HEK293 (cell line): ENCODE results near the gene NDUFB10.

ENCODE experiments used
- CTCF ChIA-PET: fragments of 350-600 bp; formaldehyde crosslinking; extraction: SDS; loops from one replicate; lab custom pipeline; 2021; ENCODE audit warnings: antibody characterized with exemption; lab: Yijun Ruan, JAX
- POLR2A ChIA-PET: fragments of 300-600 bp; formaldehyde crosslinking; extraction: SDS; loops from one replicate; lab custom pipeline; 2020; ENCODE audit warnings: antibody characterized with exemption, inconsistent platforms; lab: Yijun Ruan, JAX
- H3K27ac ChIP-seq: fragments of 200-500 bp; sonication (Bioruptor generic); 2 replicates; pipeline ENCODE4 v1.5.1; 2014; ENCODE audit warnings: low read depth, low read length, control low read depth, inconsistent platforms; ENCODE audit errors: extremely low read depth
- H3K36me3 ChIP-seq, 2 experiments: fragments of 200-500 bp in 1 of 2; sonication (Bioruptor generic) in 1 of 2; 1 replicate in 1 of 2; 2 replicates in 1 of 2; pipeline ENCODE4 v1.5.1; 2014 to 2017; ENCODE audit warnings: inconsistent platforms in 2 of 2, low read length in 2 of 2; ENCODE audit not compliant: control insufficient read depth in 2 of 2, insufficient read depth in 1 of 2
- H3K4me1 ChIP-seq: fragments of 200-500 bp; sonication (Bioruptor generic); 2 replicates; pipeline ENCODE4 v1.5.1; 2014; ENCODE audit warnings: mild to moderate bottlenecking, low read length, inconsistent platforms; ENCODE audit not compliant: control insufficient read depth, insufficient read depth
- H3K4me3 ChIP-seq: 2 replicates; pipeline ENCODE4 v1.5.1; 2011; ENCODE audit warnings: low read depth, mild to moderate bottlenecking, control low read depth, low read length, moderate library complexity
- H3K9me3 ChIP-seq: fragments of 200-500 bp; sonication (Bioruptor generic); 2 replicates; pipeline ENCODE4 v1.5.1; 2014; ENCODE audit warnings: low read depth, low read length, inconsistent platforms; ENCODE audit not compliant: control insufficient read depth, insufficient read depth
- GLIS2 ChIP-seq: fragments of 450-650 bp; formaldehyde crosslinking; IDR thresholded peaks from 2 replicates; pipeline ENCODE4 v1.5.1; 2016; ENCODE audit warnings: missing biosample characterization, missing genetic modification characterization
- ZBTB20 ChIP-seq: fragments of 450-650 bp; formaldehyde crosslinking; IDR thresholded peaks from 2 replicates; pipeline ENCODE4 v1.5.1; 2016; ENCODE audit warnings: missing biosample characterization, missing genetic modification characterization
- ZNF121 ChIP-seq: fragments of 450-650 bp; formaldehyde crosslinking; IDR thresholded peaks from 2 replicates; pipeline ENCODE4 v1.5.1; 2016; ENCODE audit warnings: missing biosample characterization, missing genetic modification characterization
- ZNF132 ChIP-seq: fragments of 450-650 bp; formaldehyde crosslinking; IDR thresholded peaks from 2 replicates; pipeline ENCODE4 v1.5.1; 2017; ENCODE audit warnings: missing biosample characterization, missing genetic modification characterization, borderline replicate concordance
- ZNF311 ChIP-seq: fragments of 450-650 bp; formaldehyde crosslinking; IDR thresholded peaks from 2 replicates; pipeline ENCODE4 v1.5.1; 2017; ENCODE audit warnings: missing biosample characterization, missing genetic modification characterization, borderline replicate concordance
- ZNF555 ChIP-seq: fragments of 450-650 bp; formaldehyde crosslinking; conservative IDR thresholded peaks from 2 replicates; pipeline ENCODE4 v1.5.1; 2017; ENCODE audit warnings: missing biosample characterization, mild to moderate bottlenecking, missing genetic modification characterization, inconsistent platforms
- ZNF624 ChIP-seq: fragments of 450-650 bp; formaldehyde crosslinking; IDR thresholded peaks from 2 replicates; pipeline ENCODE4 v1.5.1; 2017; ENCODE audit warnings: missing biosample characterization, missing genetic modification characterization
- ZNF707 ChIP-seq: fragments of 450-650 bp; formaldehyde crosslinking; IDR thresholded peaks from 2 replicates; pipeline ENCODE4 v1.5.1; 2016; ENCODE audit warnings: missing biosample characterization, missing genetic modification characterization
- ZNF776 ChIP-seq: fragments of 450-650 bp; formaldehyde crosslinking; IDR thresholded peaks from 2 replicates; pipeline ENCODE4 v1.5.0; 2017; ENCODE audit warnings: missing biosample characterization, missing genetic modification characterization, borderline replicate concordance
- ZNF791 ChIP-seq: fragments of 450-650 bp; formaldehyde crosslinking; IDR thresholded peaks from 2 replicates; pipeline ENCODE4 v1.5.1; 2016; ENCODE audit warnings: missing biosample characterization, missing genetic modification characterization
- ZNF830 ChIP-seq: fragments of 450-650 bp; IDR thresholded peaks from 2 replicates; pipeline ENCODE4 v1.5.0; 2018; ENCODE audit warnings: missing biosample characterization, missing genetic modification characterization, low read depth, mild to moderate bottlenecking, moderate library complexity
- ZSCAN23 ChIP-seq: fragments of 450-650 bp; formaldehyde crosslinking; IDR thresholded peaks from 2 replicates; pipeline ENCODE4 v1.5.1; 2016; ENCODE audit warnings: missing biosample characterization, missing genetic modification characterization
- TF ChIP-seq, protein P1 (sequence below): fragments of 450-650 bp; formaldehyde crosslinking; IDR thresholded peaks from 2 replicates; pipeline ENCODE4 v1.5.1; 2016; ENCODE audit warnings: missing biosample characterization, missing genetic modification characterization
- TF ChIP-seq, protein P2 (sequence below): sonication (generic); formaldehyde crosslinking; IDR thresholded peaks from 2 replicates; pipeline ENCODE4 v1.8.1; 2022; ENCODE audit warnings: mild to moderate bottlenecking, moderate library complexity, missing genetic modification reagents
- TF ChIP-seq, protein P3 (sequence below): fragments of 450-650 bp; formaldehyde crosslinking; IDR thresholded peaks from 2 replicates; pipeline ENCODE4 v1.5.0; 2017; ENCODE audit warnings: missing biosample characterization, missing genetic modification characterization, borderline replicate concordance
- TF ChIP-seq, protein P4 (sequence below): fragments of 450-650 bp; IDR thresholded peaks from 2 replicates; pipeline ENCODE4 v1.5.1; 2018; ENCODE audit warnings: missing biosample characterization, missing genetic modification characterization
- TF ChIP-seq, protein P5 (sequence below): fragments of 450-650 bp; formaldehyde crosslinking; IDR thresholded peaks from 2 replicates; pipeline ENCODE4 v1.5.1; 2016; ENCODE audit warnings: missing biosample characterization, missing genetic modification characterization
- TF ChIP-seq, protein P6 (sequence below): fragments of 450-650 bp; formaldehyde crosslinking; IDR thresholded peaks from 2 replicates; pipeline ENCODE4 v1.5.1; 2016; ENCODE audit warnings: missing biosample characterization, missing genetic modification characterization
- TF ChIP-seq, protein P7 (sequence below): fragments of 450-650 bp; formaldehyde crosslinking; IDR thresholded peaks from 2 replicates; pipeline ENCODE4 v1.5.1; 2016; ENCODE audit warnings: missing biosample characterization, missing genetic modification characterization

NDUFB10 gene

DNA sequence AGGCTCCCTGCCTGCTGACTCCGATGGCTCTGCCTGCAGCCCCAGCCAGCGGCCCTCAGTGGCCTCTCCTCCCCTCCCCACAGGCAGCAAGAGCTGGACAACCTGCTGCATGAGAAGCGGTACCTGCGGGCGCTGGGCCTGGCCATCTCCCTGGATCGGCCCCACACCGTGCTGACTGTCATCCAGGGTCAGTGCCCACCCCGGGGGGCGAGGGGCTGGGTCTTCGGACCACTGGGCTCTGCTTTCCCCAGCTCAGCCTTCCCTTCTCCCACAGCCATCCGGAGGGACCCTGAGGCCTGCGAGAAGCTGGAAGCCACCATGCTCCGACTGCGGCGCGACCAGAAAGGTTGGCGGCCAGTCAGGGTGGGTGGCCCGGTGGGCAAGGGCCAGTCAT, 18.5 kb downstream of the NDUFB10 start:
- POLR2A ChIA-PET: interaction anchor here (0.6 to 10.1 kb wide), 3 partner anchors 13 to 1338 kb away, joined by 4 to 76 read pairs (median 4); partner anchors contain the start of gene RPS2
- Histone ChIP-seq H3K27ac (no peak overlapping the region), H3K4me1 (peaks cover under 1% of the 10 kb centered on the region; the same call in 1 of the 2 replicates), H3K36me3 (peaks cover 0 to 59% of the 10 kb centered on the region in 2 experiments; a peak in 1 of 3 replicates), H3K4me3 (no peak overlapping the region), H3K9me3 (no peaks in the 10 kb centered on the region)
- no peak for TF ChIP-seq ZNF624 (tag by site-specific recombination)
- TF ChIP-seq ZNF555 (tag by site-specific recombination): no peak
- no peak for TF ChIP-seq ZNF791
- TF ChIP-seq ZNF776 (tag by site-specific recombination): no peak
- no peak for TF ChIP-seq ZSCAN23
- no peak for TF ChIP-seq ZNF707 (tag by site-specific recombination)
- TF ChIP-seq, protein P1, sequence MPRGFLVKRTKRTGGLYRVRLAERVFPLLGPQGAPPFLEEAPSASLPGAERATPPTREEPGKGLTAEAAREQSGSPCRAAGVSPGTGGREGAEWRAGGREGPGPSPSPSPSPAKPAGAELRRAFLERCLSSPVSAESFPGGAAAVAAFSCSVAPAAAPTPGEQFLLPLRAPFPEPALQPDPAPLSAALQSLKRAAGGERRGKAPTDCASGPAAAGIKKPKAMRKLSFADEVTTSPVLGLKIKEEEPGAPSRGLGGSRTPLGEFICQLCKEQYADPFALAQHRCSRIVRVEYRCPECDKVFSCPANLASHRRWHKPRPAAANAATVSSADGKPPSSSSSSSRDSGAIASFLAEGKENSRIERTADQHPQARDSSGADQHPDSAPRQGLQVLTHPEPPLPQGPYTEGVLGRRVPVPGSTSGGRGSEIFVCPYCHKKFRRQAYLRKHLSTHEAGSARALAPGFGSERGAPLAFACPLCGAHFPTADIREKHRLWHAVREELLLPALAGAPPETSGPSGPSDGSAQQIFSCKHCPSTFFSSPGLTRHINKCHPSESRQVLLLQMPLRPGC (tag by site-specific recombination): no peak
- no peak for TF ChIP-seq ZNF132 (tag by site-specific recombination)
- TF ChIP-seq ZNF311: no peak
- TF ChIP-seq GLIS2 (tag by site-specific recombination): no peak
- TF ChIP-seq, protein P2, sequence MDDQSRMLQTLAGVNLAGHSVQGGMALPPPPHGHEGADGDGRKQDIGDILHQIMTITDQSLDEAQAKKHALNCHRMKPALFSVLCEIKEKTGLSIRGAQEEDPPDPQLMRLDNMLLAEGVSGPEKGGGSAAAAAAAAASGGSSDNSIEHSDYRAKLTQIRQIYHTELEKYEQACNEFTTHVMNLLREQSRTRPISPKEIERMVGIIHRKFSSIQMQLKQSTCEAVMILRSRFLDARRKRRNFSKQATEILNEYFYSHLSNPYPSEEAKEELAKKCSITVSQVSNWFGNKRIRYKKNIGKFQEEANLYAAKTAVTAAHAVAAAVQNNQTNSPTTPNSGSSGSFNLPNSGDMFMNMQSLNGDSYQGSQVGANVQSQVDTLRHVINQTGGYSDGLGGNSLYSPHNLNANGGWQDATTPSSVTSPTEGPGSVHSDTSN: no peak
- TF ChIP-seq ZNF830 (tag by site-specific recombination): no peak
- TF ChIP-seq, protein P3, sequence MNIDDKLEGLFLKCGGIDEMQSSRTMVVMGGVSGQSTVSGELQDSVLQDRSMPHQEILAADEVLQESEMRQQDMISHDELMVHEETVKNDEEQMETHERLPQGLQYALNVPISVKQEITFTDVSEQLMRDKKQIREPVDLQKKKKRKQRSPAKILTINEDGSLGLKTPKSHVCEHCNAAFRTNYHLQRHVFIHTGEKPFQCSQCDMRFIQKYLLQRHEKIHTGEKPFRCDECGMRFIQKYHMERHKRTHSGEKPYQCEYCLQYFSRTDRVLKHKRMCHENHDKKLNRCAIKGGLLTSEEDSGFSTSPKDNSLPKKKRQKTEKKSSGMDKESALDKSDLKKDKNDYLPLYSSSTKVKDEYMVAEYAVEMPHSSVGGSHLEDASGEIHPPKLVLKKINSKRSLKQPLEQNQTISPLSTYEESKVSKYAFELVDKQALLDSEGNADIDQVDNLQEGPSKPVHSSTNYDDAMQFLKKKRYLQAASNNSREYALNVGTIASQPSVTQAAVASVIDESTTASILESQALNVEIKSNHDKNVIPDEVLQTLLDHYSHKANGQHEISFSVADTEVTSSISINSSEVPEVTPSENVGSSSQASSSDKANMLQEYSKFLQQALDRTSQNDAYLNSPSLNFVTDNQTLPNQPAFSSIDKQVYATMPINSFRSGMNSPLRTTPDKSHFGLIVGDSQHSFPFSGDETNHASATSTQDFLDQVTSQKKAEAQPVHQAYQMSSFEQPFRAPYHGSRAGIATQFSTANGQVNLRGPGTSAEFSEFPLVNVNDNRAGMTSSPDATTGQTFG (tag by site-specific recombination): no peak
- TF ChIP-seq, protein P4, sequence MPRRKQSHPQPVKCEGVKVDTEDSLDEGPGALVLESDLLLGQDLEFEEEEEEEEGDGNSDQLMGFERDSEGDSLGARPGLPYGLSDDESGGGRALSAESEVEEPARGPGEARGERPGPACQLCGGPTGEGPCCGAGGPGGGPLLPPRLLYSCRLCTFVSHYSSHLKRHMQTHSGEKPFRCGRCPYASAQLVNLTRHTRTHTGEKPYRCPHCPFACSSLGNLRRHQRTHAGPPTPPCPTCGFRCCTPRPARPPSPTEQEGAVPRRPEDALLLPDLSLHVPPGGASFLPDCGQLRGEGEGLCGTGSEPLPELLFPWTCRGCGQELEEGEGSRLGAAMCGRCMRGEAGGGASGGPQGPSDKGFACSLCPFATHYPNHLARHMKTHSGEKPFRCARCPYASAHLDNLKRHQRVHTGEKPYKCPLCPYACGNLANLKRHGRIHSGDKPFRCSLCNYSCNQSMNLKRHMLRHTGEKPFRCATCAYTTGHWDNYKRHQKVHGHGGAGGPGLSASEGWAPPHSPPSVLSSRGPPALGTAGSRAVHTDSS (tag by site-specific recombination): no peak
- TF ChIP-seq, protein P5, sequence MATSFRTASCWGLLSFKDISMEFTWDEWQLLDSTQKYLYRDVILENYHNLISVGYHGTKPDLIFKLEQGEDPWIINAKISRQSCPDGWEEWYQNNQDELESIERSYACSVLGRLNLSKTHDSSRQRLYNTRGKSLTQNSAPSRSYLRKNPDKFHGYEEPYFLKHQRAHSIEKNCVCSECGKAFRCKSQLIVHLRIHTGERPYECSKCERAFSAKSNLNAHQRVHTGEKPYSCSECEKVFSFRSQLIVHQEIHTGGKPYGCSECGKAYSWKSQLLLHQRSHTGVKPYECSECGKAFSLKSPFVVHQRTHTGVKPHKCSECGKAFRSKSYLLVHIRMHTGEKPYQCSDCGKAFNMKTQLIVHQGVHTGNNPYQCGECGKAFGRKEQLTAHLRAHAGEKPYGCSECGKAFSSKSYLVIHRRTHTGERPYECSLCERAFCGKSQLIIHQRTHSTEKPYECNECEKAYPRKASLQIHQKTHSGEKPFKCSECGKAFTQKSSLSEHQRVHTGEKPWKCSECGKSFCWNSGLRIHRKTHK (tag by site-specific recombination): no peak
- TF ChIP-seq ZBTB20 (tag by site-specific recombination): no peak
- TF ChIP-seq ZNF121: no peak
- TF ChIP-seq, protein P6, sequence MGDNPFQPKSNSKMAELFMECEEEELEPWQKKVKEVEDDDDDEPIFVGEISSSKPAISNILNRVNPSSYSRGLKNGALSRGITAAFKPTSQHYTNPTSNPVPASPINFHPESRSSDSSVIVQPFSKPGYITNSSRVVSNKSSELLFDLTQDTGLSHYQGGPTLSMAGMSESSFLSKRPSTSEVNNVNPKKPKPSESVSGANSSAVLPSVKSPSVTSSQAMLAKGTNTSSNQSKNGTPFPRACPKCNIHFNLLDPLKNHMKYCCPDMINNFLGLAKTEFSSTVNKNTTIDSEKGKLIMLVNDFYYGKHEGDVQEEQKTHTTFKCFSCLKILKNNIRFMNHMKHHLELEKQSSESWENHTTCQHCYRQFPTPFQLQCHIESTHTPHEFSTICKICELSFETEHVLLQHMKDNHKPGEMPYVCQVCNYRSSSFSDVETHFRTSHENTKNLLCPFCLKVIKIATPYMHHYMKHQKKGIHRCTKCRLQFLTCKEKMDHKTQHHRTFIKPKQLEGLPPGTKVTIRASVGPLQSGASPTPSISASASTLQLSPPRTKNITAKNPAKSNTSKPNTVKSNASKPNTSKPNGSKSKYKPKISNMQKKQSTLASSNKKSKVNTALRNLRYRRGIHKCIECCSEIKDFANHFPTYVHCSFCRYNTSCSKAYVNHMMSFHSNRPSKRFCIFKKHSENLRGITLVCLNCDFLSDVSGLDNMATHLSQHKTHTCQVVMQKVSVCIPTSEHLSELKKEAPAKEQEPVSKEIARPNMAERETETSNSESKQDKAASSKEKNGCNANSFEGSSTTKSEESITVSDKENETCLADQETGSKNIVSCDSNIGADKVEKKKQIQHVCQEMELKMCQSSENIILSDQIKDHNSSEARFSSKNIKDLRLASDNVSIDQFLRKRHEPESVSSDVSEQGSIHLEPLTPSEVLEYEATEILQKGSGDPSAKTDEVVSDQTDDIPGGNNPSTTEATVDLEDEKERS (tag by site-specific recombination): no peak
- TF ChIP-seq, protein P7, sequence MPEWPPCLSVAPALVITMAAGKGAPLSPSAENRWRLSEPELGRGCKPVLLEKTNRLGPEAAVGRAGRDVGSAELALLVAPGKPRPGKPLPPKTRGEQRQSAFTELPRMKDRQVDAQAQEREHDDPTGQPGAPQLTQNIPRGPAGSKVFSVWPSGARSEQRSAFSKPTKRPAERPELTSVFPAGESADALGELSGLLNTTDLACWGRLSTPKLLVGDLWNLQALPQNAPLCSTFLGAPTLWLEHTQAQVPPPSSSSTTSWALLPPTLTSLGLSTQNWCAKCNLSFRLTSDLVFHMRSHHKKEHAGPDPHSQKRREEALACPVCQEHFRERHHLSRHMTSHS (tag by site-specific recombination): no peak
- CTCF ChIA-PET: no interaction called here
